ENCODE results near the gene ZDHHC13.

The ZDHHC13 gene, protein sequence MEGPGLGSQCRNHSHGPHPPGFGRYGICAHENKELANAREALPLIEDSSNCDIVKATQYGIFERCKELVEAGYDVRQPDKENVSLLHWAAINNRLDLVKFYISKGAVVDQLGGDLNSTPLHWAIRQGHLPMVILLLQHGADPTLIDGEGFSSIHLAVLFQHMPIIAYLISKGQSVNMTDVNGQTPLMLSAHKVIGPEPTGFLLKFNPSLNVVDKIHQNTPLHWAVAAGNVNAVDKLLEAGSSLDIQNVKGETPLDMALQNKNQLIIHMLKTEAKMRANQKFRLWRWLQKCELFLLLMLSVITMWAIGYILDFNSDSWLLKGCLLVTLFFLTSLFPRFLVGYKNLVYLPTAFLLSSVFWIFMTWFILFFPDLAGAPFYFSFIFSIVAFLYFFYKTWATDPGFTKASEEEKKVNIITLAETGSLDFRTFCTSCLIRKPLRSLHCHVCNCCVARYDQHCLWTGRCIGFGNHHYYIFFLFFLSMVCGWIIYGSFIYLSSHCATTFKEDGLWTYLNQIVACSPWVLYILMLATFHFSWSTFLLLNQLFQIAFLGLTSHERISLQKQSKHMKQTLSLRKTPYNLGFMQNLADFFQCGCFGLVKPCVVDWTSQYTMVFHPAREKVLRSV

DNA sequence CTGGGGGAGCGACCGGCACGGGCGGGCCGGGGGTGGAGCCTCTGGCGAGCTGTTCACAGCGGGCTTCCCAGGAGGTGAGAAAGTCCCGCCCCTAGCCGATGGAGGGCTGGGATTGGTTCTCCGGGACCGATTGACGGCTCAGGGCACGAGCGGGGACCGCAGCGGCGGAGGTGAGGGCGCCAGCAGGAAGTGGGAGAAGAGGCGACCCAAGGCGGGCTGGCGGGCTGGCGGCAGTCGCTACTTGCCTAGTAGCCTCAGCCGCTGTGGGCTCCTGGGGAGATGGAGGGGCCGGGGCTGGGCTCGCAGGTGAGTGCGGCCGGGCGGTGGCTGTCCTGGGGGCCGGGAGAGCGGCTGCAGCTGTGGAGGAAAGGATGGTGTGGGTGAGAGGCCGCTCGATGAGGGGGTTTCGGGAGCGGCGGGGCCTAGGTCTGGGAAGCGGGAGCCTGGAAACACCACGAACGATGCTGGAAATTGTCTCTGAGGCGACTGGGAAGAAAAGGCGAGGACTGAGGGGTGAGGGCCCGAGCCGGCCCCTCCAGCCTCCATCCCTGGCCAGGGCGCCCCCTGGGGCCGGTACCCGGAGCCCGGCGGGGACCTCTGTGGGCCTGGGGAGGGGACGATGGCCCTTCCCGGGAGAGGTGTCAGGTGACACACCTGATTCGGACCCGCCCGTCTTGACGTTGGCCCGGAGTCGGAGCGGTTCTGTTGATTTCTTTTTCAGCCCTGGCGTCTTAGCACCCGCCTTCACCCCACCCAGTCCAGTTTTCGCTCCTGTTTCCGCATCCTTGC, at the start of gene ZDHHC13:
TSS of gene ZDHHC13 (plus strand) at position 198 of the 789 bp plus-strand sequence. CDS start at position 280, 82 bp downstream.
- DNase-seq: peak; percentile 89 to 93 (median 91)

DNA sequence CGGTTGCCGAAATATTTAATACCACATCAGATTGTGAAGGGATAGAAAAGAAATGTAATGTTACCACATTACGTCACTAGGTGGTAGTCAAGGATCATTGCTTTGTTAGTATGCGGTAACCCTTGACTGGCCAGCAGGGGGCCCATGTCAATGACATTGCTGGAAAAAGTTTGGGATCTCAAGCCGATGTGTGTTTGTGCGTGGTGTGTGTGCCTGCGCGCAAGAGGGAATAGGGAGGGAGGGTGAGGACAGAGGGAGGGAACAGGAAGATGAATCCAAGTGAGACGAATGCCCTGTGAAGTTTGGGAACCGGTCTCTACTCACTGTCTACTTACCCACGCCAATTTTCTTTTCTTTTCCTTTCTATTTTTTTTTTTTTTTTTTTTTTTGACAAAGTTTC, 45.7 kb upstream of the ZDHHC13 start:
- DNase-seq: peak; percentile 85 to 88 (median 86)

DNA sequence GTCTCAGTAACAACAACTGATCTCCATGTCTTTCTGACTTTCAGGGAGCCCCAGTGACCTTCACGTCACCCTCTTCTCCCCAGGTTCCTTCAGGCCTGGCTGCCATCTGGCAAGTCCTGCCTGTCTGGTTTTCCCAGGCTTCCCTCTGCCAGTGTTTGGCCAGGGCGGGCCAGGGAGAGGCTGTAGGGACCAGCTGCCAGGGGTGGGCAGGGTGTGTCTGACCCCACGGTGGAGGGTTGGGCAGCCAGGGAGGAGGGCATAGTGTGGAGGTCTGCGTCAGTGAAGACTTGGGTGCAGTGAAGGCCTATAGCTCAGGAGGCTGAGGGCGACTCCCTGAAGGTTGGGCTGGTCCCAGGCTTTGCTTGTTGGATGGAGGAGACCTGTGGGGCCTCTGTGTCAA, 44.5 kb upstream of the ZDHHC13 start:
- no peak for DNase-seq

DNA sequence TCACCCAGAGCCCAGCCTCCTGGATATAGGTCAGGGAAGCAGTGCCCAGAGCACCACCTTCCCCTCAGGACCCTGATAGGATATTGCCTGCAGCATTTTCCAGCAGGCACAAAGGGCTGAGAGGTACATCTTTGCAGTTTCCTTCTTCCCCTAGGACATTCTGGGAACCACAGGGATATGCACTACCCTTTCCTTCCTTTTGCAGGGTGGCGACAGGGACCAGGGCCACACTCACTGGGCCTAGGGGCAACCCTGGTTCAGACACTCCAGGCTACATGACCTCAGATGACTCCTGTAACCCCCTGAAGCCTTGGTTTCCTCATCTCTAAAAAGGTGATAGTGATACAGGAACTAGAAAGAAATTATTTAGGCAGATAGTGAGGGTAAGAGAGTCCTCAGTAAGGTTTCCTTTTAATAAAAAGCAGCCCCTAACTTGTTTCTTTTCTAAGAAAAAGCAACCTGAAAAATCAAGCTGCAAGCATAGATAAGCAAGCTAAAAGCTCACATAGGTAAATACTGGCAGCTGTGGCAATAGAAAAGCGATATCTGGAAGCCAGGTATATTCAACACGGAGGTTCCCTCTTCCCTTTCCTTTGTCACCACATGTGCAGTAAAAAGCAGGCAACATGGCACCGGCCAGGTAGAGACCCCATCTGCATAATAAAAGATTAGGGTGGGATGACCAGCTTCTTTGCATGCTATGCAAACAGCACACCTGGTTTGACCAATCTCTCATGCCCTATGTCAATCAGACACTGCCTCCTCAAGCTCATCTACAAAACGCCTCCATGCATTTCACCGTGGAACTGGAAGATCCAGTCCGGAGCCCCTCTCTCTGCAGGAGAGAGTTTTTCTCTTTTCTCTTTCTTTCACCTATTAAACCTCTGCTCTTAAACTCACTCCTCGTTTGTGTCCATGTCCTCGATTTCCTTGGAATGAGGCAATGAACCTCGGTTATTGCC, 43.2 kb upstream of the ZDHHC13 start:
- no peak for DNase-seq

DNA sequence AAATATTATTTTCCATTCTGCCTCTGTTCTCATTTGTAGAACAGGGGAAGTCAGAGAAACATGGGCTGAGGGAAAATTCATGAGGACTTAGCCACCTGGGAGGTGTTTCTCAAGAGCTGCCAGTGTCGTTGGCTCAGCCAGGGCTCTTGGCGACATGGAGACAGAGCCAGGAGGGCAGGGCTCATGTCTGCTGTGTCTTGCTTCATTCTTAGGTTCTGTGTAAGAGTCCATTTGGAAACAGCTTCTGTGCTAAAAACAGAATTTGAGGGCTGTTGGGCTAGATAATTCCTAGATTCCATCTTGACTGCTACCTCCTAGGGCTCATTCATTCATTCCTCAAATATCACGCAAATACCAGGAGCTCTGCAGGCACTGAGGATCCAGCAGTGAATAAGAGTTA, 41.3 kb upstream of the ZDHHC13 start:
- DNase-seq: no peak

DNA sequence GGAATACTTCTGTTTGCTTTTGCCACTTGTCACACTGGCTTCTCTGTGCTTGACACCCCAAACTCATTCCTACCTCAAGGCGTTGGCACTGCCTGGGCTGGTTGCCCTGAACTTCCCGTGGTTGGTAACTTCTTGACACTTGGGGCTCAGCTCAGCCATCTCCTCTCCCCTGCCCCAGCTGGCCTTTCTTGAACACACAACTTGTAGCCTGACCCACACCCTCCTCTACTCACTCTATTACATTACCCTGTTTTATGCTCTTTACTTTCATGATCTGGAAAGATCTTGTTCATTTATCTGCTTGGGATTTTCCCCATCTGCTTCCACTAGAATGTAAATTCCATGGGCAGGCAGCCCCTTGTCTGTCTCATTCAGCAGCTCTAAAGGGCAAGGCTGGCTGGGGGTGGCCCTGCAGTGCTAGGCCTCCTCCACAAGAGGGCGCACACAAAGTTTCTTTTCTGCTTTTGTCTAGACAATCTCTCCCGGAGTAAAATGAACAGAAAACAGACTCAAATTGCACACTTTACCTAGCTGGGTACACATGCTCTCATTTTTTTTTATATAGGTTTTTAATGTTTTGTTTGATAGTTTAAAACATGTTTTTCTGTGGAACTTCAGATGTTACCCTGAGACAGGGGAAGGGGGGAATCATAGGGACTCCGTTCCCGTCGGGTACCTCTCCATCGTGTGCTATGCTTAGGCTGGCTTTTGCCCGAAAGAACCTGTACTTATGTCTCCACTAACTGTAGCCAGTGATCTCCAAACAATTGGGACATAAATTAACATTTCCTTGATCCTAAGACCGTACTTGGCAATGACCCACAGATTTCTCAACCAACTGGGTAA, 40.0 kb upstream of the ZDHHC13 start:
- DNase-seq: peak; percentile 62 to 70 (median 69)

DNA sequence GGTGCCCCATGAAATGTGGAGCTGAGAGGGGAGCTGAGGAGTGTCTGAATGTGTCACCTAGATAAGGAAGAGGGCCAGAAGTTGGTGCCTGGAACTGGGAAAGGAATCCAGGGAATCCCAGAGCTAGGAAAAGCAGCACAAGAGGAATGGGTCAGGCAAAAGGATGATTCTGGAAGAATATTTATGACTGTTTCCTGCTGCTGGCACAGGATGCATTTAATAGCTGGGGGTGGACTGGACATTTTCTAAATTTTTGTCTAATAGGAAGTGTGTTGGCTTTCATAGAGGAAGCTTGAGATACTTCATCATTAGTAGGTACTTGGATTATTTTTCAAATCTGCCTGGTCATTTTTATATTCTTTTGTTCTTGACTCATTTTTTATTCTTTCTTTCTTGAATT, 39.0 kb upstream of the ZDHHC13 start:
- no peak for DNase-seq

DNA sequence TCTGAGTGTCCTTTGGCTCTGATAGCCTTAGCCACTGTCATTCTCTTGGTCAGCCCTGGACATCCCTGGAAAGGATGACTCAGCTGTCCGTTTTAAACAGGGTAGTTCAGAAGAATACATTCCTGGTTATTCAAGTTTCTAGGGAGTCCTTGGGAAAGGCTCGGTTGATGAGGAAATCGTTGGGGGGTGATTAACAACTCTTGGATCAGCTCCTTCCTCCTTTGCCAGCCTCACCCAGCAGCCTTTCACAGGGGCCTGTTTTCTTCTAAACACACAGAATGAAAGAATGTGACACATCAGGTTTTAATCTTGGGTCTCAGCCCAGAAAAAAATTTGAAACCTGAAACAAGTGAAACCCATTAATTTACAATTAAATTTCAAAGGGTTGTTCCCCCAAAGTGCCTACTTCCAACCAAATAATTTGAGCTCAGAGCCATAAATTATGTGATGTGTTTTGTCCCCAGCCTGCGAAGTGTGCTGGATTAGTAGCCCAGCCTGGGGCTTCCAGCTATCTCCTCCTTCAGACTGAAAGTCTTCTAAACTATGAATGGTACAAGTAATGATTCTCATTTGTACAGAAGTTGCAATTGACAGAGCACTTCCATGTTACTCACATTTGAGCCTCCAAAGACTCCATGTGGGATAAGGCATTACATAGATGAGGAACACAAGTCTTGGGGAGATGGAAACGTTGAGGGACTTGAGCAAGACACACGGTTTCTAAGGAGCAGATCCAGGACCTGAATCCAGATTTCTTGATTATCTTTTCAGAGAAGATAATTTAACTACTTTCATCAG, 37.1 kb upstream of the ZDHHC13 start:
- DNase-seq: no peak

DNA sequence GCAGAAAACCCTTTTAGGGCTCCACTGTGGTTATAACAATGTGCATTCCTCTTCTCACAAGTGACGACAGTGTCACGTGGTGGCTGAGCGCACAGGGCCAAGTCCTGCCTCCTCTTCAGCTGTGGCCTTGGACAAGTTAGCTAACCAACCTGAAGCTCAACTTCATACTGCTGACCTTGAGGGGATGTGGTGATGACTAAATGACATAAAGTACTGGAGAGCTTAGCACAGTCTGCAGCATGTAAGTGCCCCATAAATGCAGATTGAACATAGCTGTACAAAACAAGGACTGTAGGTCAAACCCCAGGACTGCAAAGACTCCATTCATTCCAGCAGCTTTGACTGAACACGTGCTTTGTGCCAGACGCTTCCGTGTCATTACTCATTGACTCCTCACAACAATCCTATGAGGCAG, 36.4 kb upstream of the ZDHHC13 start:
- DNase-seq: no peak

DNA sequence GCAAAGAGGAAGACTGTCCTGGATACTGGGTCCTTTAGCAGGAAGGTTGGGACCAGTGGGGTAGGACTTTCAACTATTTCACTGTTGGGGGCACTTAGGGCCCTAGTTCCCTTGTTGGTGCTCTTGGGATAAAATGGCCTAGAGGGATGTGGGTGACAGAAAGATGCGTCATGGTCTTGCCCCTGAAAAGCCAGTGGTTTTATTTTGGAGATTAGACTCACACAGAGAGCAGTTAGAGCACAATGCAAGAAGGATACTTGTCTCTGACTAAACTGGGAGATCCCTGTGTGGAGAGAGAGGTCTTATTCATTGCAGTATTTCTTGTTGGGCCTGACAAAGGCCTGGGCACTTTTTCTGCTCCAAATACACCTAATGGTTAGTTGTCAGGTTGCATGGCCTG, 33.8 kb upstream of the ZDHHC13 start:
- DNase-seq: no peak

DNA sequence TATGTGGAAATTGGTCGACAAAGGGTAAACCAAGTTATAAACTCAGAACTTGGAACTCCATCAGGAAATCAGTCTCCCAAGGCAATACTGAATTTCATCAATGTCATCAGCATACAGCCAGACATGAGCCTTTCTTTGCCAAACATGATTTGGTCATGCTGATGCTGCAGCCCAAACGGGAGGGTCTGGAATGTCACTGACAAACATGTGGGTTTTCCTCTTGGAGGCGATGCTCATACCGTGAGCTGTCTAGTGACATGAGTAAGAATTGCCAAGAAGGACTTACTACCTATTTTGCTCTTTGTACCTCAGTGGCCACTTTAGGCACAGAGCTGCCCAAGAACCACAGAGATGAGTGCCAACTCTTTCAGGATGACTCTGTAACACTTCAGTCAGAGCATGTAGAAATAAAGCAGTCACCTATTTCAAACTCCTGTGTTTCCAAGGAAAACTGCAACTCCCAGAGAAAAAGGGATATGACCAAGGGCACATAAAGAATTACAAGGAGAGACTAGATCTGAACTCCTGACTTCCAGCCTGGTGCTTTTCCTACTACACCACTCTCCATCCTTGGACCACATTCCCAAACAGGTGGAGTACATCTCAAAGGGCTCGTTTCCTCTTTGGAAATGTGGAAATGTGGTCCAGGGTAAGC, 32.2 kb upstream of the ZDHHC13 start:
- no peak for DNase-seq

DNA sequence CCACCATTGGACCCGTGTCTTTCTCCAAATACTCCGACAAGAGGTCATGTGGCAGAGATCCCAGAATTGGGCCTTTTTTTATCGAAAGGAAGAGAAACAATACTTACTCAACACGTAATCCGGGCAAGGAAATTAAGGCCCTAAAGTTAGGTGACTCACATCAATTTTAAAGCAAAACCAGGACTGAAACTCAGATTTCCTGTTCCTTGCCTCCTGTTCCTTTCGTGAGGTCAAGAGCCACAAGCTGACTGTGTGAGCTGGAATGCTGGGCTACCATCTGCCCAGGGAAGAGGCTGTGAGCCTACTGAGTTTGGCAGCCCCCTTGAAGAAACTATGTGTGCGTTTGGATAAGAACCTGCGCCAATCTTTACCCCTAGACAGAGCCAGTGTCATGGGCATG, 29.3 kb upstream of the ZDHHC13 start:
- DNase-seq: no peak

DNA sequence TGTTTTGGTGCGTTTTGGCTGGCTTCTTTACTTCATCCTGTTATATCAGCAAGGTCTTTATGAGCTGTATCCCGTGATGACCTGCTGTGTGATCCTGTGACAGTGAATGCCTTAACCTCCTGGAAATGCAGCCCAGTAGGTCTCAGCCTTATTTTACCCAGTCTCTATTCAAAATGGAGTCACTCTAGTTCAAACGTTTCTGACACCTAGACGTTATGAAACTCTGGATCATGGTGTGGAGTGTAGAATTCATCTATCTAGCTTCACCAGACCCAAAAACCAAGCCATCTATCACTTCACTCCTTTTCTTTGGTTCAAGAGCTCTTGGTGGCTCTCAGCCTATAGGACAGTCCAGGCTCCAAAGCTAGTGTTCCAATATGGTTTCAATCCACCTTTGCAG, 28.2 kb upstream of the ZDHHC13 start:
- no peak for DNase-seq

DNA sequence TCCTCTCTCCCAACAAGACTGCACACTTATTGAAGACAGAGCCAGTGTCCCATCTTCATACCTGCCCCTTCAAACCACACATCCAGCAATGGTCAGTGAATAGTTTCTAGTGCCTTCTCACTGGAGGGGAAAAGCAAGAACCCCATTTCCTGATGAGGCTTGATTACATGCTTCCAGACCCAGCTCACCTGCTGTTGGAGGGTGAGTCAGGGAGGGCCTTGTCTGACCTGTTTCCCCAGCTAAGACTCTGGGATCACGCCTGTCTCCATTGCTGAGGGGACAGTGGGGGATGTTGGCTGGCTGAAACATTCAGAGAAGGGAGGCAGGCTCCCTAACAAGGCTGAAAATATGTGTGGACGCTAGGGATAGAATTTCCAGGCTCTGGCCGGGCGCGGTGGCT, 27.5 kb upstream of the ZDHHC13 start:
- no peak for DNase-seq

DNA sequence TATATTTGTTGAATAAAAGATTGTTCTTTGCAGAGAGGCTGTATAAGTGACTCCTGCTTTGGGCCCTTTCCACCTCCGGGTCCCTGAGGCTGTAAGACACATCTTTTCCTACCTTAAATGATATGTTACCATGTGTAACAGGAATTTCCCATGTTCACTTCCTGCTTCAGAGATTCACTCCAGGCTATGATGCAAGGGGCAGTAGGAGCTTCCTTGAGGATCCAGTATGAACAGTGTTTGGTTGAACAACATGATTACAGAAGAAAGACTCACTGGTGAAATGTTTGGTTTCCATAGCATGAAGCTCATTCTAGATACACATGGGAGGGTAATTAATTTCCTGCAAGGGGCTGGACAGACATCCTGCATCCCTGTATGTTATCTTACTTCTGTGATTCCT, 25.6 kb upstream of the ZDHHC13 start:
- no peak for DNase-seq

DNA sequence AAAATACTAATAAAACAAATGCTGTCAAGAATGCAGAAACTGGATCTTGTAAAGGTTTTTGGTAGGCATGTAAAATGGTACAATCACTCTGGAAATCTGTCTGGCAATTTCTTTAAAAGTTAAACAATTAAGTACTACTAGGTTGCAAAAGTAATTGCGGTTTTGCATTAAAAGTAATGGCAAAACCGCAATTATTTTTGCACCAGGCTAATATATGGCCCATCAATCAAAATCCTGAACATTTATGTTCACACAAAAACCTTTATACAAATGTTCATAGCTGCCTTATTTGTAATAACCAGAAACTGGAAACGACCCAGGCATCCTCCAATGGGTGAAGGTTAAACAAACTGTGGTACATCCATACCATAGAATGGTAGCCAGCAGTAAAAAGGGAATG, 24.6 kb upstream of the ZDHHC13 start:
- no peak for DNase-seq

DNA sequence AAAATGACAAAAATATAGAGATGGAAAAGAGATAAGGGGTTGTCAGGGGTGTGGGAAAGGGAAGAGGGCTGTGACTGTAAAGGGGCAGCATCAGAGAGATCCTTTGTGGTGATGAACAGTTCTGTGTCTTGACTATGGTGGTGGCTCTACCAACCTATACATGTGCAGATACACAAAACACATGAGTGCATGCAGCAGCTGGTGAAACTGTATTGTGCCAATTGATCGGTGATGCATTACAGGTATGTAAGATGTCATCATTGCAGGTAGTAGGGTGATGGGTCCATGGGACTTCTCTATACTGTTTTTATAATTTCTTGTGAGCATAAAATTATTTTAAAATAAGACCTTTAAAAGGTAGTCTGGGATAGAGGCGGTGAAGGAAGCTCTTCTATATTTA, 24.1 kb upstream of the ZDHHC13 start:
- no peak for DNase-seq

DNA sequence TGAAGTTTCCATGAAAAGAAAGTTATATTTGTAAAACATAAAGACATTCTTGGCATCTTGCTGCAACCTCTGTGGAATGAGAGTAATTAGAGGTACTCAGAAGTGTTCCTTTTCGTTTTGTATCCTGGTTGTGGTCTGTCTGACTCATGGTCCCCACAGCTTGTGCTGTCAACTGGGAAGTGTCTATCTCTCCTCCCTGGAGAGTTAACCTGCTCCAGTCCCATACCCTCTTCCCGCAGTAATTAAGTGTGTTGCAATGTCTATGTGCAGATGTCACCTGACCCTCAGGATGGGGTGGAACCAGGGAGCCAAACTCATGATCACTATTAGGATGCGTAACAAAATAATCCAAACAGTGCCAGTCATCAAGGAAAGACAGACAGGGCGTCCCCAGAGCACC, 23.0 kb upstream of the ZDHHC13 start:
- no peak for DNase-seq

DNA sequence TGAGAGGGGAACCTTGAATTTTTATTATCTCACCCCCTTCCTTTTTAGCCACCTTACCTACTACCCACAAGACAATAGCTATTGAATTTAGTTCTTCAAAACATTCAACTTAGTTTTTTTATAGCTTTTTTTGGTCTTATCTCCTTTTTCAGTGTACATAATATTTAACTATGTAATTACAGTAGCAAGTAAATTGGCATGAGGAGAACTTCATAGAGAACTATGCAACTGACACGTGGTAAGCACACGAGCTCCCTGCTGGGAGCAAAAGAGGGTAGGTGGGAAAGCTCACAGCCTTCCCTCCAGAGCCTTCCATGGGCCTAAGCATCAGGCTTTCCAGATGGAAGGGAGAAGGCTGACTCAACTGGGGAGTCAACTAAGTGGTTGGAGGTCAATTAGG, 22.1 kb upstream of the ZDHHC13 start:
- DNase-seq: no peak

DNA sequence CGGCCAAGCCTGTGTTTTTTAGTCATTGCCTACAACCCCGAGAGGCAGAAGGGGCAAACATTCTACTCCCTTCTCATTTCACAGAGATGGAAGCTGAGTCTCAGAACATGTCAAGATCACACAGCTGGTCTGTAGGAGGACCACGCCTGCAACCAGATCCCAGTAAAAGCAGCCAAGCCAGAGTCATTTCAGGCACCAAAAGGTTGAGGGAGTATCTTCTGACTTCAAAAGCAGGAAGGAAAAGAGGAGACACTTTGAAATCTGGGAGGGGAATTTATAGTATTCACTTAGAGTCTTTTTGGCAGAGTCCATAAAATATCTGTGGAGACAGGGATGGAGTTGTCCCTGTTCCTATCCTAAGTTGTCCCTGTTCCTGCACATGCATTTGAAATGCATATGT, 17.9 kb upstream of the ZDHHC13 start:
- no peak for DNase-seq
